ENCODE data around the gene CREB5.

Gene CREB5

DNA sequence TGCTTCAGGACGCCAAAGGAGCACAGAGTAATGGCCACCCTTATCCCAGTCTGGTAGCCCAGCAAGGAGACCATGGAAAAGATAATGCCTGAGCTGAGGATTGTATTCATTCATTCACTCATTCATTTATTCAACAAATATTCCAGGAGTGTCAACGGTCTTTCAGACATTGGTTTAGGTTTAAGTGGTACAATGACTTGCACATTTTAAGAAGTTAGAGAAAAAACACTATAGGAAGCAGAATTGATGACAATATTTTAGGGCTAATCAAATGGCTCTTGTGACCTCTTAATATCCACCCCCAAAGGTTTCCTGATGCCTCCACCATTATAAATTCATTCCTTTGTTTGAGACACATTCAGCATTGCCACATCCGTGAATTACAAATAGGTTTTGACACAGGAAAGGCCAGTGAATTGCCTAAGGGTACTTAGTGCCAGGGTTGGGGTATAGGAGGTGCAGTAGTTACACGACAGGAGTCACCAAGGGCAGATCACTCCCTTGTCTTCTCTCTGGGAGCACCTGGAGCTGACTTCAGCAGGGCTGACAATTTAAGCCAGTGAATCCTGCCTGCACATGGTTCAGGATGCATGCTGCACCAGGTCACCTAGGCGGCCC is 269.5 kb downstream of the CREB5 start:
- H3K27me3 Mint-ChIP-seq = peaks cover 19% of the 10 kb centered on the region
- no peak overlapping the region for H3K27ac Mint-ChIP-seq
- H3K4me3 Mint-ChIP-seq = no peak overlapping the region
- H3K4me1 Mint-ChIP-seq (ENCODE audit: low read depth) = no peaks in the 10 kb centered on the region
- no peaks in the 10 kb centered on the region for H3K36me3 Mint-ChIP-seq (ENCODE audit: low read depth)
- H3K9me3 Mint-ChIP-seq = no peaks in the 10 kb centered on the region

DNA sequence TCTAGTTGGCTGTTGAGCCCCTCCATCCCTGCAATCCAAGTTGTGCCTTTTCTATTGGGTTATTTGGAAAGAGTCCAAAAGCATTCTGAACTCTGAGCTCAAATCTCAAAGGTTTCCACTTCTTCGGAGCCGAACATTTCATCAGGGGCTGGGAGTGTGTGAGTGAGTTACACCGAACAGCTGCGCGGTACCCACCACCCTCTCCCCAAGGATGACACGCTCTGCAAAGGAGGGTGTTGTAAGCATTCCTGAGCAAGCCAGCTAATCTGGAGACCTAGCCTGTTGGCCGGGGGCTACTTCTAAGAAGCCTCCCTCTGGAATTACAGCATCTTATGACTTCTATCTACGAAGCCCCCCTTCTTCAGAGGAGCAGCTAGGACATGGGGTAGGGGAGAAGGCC is 270.5 kb downstream of the CREB5 start:
- no peaks in the 10 kb centered on the region for H3K36me3 Mint-ChIP-seq (ENCODE audit: low read depth)
- H3K4me1 Mint-ChIP-seq (ENCODE audit: low read depth) = no peaks in the 10 kb centered on the region
- H3K27me3 Mint-ChIP-seq = peaks cover 19% of the 10 kb centered on the region
- no peak overlapping the region for H3K4me3 Mint-ChIP-seq
- H3K9me3 Mint-ChIP-seq = no peaks in the 10 kb centered on the region
- no peak overlapping the region for H3K27ac Mint-ChIP-seq

DNA sequence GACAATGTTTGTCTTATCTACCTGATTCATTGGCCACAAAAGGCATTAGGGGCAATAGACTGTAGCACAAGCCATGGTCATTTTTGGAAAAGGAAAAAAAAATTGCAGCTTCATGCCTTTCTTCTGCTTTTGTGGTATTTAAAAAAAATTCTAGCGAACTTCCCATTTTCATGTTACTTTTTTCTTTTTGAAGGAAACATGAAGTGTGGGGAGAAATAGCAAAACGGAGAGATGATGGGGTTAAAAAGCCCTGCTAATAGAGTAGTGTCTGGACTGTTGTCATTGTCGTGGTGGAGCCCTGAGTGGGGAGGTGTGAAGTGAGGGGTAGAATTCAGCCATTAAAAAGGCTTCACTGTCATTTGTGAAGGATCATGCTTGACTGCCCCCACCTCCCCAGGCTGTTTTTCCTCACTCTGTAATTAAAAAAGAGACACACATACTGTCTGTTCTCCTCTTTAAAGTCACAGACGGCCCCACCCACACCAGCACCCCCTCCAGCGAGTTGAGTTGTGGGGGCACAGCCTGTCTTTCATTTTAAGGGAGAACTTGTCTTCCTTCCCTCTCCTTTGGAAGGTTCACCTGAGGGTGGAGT is 272.4 kb downstream of the CREB5 start:
- H3K27ac Mint-ChIP-seq = no peak overlapping the region
- H3K4me3 Mint-ChIP-seq = no peak overlapping the region
- H3K36me3 Mint-ChIP-seq (ENCODE audit: low read depth) = no peaks in the 10 kb centered on the region
- no peaks in the 10 kb centered on the region for H3K9me3 Mint-ChIP-seq
- H3K27me3 Mint-ChIP-seq = peaks cover 25% of the 10 kb centered on the region
- no peaks in the 10 kb centered on the region for H3K4me1 Mint-ChIP-seq (ENCODE audit: low read depth)

DNA sequence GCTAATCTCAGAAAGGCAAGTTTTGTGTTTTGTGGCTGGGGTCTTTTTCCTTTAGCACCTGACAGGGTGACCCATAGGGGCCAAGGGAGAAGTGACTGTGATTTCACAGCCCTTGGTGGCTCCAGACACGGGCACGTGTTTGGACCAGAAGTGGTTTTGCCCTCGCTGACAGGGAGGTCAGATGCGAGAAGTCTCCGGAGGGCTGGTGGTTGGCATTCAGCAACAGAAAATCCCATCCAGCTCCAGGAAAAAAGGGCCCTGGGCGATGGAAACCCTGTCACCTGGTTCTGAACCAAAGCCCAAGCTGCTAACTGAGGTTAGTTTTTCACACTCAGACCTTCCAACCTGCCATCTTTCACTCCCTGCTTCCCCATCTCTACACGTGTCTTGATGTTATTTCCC is 272.9 kb downstream of the CREB5 start:
- no peaks in the 10 kb centered on the region for H3K36me3 Mint-ChIP-seq (ENCODE audit: low read depth)
- no peak overlapping the region for H3K27ac Mint-ChIP-seq
- peaks cover 25% of the 10 kb centered on the region for H3K27me3 Mint-ChIP-seq
- H3K4me3 Mint-ChIP-seq = no peak overlapping the region
- no peaks in the 10 kb centered on the region for H3K9me3 Mint-ChIP-seq
- H3K4me1 Mint-ChIP-seq (ENCODE audit: low read depth) = no peaks in the 10 kb centered on the region

DNA sequence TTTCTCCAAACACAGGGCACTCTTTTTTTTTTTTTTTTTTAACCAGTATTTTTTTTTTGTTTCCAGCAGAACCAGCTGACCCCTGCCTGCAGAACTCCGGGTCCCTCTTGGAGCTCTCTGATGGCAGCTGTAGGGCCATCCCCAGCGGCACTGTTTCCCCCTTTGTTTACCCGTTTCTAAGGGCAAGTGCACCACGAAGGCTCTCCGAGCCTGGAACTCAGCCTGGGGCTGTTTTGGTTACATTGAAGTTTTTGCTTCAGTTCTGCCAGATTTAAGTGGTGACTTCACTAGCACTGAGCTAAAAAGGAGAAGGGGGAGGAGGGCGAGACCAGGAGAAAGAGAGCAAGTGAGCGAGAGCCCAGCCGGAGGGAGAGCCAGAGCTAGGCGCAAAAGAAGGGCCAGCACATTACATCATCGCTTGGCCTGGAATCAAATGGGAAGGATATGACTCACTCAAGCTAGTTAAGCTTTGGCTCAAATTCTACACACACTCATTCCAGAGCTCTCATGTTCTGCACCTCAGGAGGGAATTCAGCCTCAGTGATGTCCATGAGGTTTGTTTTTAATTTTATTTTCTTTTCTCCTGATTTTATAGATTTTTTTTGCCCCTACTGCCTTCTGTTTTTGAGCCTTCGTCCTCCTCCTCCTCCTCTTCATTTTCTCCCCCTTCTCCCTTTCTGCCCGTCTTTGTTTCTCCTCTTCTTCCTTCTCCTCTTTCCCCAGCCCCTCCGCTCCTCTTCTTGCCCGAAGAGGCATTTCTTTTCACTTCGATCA is 273.5 kb downstream of the CREB5 start:
- H3K9me3 Mint-ChIP-seq = no peaks in the 10 kb centered on the region
- no peaks in the 10 kb centered on the region for H3K4me1 Mint-ChIP-seq (ENCODE audit: low read depth)
- H3K27me3 Mint-ChIP-seq = peaks cover 25% of the 10 kb centered on the region
- H3K36me3 Mint-ChIP-seq (ENCODE audit: low read depth) = no peaks in the 10 kb centered on the region
- H3K27ac Mint-ChIP-seq = no peak overlapping the region
- no peak overlapping the region for H3K4me3 Mint-ChIP-seq

DNA sequence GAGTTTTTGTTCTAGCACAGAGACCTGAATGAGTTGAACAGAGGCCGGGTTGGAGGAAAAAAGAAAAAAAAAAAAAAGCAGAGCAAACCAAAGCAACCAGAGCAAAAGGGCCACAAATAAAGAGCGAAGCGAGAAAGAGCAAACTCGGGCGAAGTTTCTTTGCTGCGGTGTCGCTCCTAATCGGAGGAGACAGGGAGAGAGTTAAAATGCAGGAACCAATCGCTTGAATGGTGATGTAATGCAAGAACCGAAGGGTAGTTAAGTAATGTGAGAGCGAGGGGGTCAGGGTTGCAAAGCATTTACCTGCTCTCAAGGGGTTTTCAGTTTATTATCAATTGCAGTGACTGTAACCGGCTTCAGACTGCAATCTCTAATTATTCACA is 274.1 kb downstream of the CREB5 start:
- no peak overlapping the region for H3K27ac Mint-ChIP-seq
- no peaks in the 10 kb centered on the region for H3K4me1 Mint-ChIP-seq (ENCODE audit: low read depth)
- H3K9me3 Mint-ChIP-seq = no peaks in the 10 kb centered on the region
- no peaks in the 10 kb centered on the region for H3K36me3 Mint-ChIP-seq (ENCODE audit: low read depth)
- H3K4me3 Mint-ChIP-seq = no peak overlapping the region
- peaks cover 25% of the 10 kb centered on the region for H3K27me3 Mint-ChIP-seq

DNA sequence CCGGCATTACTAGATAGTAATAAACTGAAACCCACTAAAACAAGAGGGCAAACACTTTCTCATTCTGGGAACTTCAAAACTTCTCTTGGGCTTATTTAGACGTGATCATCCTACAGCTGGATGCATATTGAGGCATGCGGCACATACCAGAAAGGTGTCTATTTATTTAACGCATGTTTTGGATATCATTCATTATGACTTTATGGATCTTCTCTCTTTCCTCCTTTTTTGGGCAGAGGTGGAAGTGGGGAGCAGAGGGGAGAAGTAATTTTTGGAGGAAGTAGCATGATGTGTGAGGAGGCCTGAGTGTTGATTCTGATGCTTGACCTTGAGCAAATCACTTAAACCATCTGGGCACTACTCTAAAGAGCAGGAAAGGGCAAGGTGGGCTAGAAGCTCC is 275.2 kb downstream of the CREB5 start:
- no peak overlapping the region for H3K27ac Mint-ChIP-seq

DNA sequence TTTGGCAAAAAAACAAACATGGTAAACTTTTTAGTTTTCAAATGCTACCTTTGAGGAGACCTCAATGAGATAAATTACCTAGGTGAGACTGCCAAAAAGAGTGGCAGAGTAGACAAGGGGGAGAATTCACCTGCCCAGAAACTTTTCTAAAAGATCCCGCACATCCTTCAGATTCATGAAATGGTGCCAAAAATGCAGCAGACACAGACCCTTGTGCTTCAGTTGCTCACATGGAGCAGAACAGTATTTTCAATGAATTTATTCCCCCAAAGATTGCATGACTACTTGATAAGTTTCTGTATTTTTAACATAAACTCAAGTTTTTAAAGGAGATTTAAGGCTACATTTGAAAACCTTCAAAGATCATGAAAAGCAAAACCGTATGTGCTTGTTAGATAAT is 275.9 kb downstream of the CREB5 start:
- Mint-ChIP-seq H3K36me3 (ENCODE audit: low read depth) (no peaks in the 10 kb centered on the region), H3K4me3 (no peak overlapping the region)

More for the DNA sequence above, 275.2 kb downstream of the CREB5 start:
- H3K4me1 Mint-ChIP-seq (ENCODE audit: low read depth) = no peaks in the 10 kb centered on the region
- peaks cover 25% of the 10 kb centered on the region for H3K27me3 Mint-ChIP-seq
- H3K9me3 Mint-ChIP-seq = no peaks in the 10 kb centered on the region
- no peak overlapping the region for H3K4me3 Mint-ChIP-seq
- H3K36me3 Mint-ChIP-seq (ENCODE audit: low read depth) = no peaks in the 10 kb centered on the region

DNA sequence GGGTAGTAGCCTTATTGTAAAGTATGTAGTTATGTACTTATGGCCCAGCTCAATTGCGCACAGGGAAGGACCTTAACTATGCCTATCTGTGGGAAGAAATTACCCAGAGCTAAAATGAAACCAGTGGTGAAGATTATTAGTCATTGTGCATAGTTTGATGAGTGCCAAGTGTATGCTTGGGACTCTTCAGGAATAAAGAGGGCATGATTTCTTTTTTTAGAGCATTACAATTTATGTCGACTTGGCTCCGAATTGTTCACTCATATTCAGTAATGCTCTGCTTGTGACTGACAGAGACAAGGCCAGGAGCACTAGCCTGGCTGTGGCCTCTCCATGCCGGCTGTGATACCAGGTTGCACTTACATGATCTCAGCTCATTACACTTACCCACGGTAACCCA is 276.3 kb downstream of the CREB5 start:
- H3K27ac Mint-ChIP-seq = no peak overlapping the region
- no peaks in the 10 kb centered on the region for H3K36me3 Mint-ChIP-seq (ENCODE audit: low read depth)
- no peaks in the 10 kb centered on the region for H3K4me1 Mint-ChIP-seq (ENCODE audit: low read depth)

More for the DNA sequence above, 275.9 kb downstream of the CREB5 start:
- H3K27me3 Mint-ChIP-seq = peaks cover 18% of the 10 kb centered on the region
- H3K27ac Mint-ChIP-seq = no peak overlapping the region
- no peaks in the 10 kb centered on the region for H3K9me3 Mint-ChIP-seq
- H3K4me1 Mint-ChIP-seq (ENCODE audit: low read depth) = no peaks in the 10 kb centered on the region

DNA sequence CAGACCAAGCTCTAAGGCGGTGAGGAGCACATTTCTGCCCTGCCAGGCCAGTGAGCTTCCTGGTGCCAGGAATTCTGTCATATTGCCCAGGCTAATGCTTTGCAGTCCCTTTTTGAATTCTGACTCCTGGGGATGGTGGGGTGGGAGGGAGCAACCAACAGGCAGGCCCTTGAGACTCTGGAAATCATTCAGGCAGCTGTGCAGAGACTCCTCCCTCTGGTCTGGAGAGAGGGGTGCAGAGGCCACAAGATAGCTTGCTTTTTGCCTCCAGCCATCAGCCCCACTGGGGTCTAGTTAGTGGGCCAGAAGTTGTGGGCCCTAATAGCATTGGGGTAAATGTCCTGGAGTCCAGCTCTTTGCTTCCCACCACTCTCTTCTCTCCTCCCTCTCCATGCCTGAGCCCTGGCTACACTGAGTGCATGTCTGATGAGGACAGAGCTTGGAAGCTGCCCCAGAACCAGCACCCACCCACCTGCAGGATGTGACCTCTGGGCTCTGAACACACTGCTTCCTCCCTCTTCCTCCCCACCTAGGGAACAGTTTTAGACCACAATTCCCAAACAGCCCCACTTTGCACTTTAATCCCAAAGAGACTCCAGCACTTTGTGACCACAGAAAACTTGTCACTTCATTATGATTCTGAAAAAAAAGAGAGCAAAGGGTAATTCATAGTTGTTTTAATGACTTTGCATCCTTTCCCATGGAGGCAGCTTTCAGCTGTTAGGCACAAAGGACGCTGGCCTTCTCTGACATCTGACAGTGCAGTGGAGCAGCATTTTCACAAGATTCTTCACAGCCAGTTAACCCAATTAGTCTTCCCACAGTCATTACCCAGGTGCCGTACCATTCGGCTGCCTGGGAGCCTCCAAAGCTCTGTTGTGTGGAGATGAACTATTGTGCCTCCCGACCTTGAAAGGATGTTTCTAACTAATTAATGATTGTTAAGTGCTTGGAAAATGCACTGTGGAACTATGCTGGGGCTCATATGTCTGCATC is 283.3 kb downstream of the CREB5 start:
- H3K36me3 Mint-ChIP-seq (ENCODE audit: low read depth) = no peaks in the 10 kb centered on the region
- H3K9me3 Mint-ChIP-seq = no peaks in the 10 kb centered on the region
- no peak overlapping the region for H3K27ac Mint-ChIP-seq
- H3K4me1 Mint-ChIP-seq (ENCODE audit: low read depth) = no peaks in the 10 kb centered on the region
- H3K4me3 Mint-ChIP-seq = no peak overlapping the region
- no peaks in the 10 kb centered on the region for H3K27me3 Mint-ChIP-seq

More for the DNA sequence above, 276.3 kb downstream of the CREB5 start:
- Mint-ChIP-seq H3K9me3 (no peaks in the 10 kb centered on the region), H3K4me3 (no peak overlapping the region), H3K27me3 (peaks cover 15% of the 10 kb centered on the region)

DNA sequence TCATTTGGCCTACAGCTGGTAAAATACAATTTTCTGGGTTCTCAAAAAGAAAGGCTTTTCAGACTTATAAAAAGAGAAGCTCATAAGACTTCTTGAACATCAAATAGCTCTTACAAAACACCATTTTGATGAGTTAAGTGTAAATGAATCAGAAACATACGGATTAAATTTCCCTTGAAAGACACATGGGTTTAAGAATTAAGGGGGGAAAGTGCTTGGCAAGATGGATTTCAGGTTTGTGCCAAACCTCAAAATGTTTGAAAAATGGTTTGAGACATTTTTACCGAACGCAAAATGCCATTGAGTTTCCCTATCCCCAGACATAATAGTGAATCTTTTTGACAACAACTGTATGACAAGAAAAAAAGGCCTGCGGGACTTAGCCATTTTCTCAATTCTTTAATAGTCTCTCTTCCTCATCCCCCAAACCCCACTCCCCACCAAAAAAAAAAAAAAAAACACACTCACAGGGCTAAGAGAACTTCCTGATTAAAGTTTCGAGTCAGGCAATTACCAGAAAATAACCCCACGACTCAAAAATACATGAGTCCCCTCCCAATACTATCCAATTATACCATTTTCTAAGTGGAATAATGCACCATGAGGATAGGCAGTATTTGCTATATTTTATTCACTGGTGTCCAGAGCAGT is 285.7 kb downstream of the CREB5 start:
- Mint-ChIP-seq H3K36me3 (ENCODE audit: low read depth) (no peaks in the 10 kb centered on the region), H3K27ac (no peak overlapping the region), H3K4me1 (ENCODE audit: low read depth) (no peaks in the 10 kb centered on the region), H3K4me3 (no peak overlapping the region), H3K27me3 (no peaks in the 10 kb centered on the region), H3K9me3 (no peaks in the 10 kb centered on the region)

DNA sequence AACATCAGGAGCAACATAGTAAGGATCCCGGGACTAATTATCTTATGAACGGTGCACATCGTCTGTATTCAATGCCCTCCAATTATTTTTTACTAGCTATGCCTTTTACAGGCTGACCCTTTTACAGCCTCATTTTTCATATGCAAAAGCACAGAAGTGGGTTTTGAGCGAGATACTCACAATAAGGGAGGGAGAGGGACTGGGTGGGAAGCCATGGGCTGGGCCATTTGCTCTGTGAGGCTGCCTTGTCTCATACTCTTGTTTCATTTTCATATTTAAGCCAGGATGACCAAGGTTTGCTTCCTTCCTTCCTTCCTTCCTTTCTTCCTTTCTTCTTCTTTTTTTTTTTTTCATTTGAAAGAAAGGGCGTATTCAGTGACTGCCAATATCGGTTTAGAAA is 286.5 kb downstream of the CREB5 start:
- Mint-ChIP-seq H3K4me1 (ENCODE audit: low read depth) (no peaks in the 10 kb centered on the region), H3K27ac (no peak overlapping the region), H3K9me3 (no peaks in the 10 kb centered on the region), H3K27me3 (no peaks in the 10 kb centered on the region), H3K36me3 (ENCODE audit: low read depth) (no peaks in the 10 kb centered on the region), H3K4me3 (no peak overlapping the region)

DNA sequence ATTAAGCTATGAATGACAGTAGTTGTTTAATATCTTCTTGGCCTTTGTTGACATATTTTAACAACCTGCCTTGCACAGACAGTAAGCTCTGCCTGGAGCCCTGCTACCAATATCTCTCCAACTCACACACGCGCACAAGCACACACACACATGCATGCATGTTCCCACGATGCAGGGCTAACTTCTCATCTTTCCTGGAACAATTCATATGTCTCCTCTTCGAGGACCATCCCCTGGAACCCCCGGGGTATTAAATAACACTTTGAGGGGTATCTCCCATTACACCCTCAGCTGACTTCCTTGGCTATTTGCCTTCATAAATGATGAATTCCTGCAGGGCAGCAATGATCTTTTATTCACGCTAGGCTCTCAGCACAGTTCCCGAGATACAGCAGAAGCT is 287.8 kb downstream of the CREB5 start:
- Mint-ChIP-seq H3K4me3 (no peak overlapping the region), H3K27me3 (no peaks in the 10 kb centered on the region), H3K4me1 (ENCODE audit: low read depth) (no peaks in the 10 kb centered on the region), H3K27ac (no peak overlapping the region), H3K36me3 (ENCODE audit: low read depth) (no peaks in the 10 kb centered on the region), H3K9me3 (peaks cover 3% of the 10 kb centered on the region)

DNA sequence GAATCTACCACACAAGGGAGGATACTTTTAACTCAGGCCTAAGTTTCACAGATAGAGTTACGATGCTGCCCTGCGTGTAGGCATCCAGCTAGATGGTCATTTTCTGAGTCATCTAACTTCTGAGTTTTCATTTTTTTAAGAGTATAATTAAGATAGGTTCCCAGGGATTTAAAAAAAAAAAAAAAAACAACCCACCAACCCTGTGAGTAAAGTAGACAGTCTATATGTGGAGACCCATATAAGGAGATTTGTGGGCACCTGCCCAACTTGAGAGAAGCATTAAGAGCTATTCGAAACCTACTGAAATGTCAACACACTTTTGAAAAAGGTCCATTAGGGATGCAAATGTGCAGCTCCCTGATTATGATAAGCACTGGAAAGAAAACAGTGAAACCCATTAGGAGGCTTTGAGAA is 288.5 kb downstream of the CREB5 start:
- Mint-ChIP-seq H3K27me3 (no peaks in the 10 kb centered on the region), H3K9me3 (peaks cover 3% of the 10 kb centered on the region), H3K4me3 (no peak overlapping the region), H3K27ac (no peak overlapping the region), H3K36me3 (ENCODE audit: low read depth) (no peaks in the 10 kb centered on the region), H3K4me1 (ENCODE audit: low read depth) (no peaks in the 10 kb centered on the region)

Measured in stimulated activated naive CD8-positive, alpha-beta T cell treated with anti-CD3 and anti-CD28 coated beads, Interleukin-15, Interleukin-2, amounts not matched to agents 100 ng/mL and 50 ng/mL, for 24 hours (primary cell).